ENCODE data around the gene KRTAP22-2.

DNA sequence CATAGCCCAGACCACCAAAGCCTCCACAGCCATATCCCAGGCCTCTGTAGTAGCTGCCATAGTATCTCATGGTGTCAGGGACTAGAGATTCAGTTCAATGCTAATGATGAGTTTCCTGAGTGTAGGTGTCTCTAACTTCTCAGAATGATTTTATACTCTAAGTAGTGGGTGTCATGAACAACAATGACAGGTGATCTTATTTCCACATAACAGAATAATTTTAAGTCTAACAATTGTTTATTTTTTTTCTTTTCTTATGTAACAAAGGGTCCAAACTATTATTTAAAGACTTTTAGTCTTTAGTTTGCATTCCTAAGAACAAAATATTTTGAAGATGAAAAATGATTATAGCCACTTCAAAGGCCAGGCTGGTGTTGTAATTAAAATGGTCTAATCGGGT lies 48.4 kb downstream of the KRTAP22-2 start, which contains the start of gene KRTAP19-6:
- TF ChIP-seq, protein P1, sequence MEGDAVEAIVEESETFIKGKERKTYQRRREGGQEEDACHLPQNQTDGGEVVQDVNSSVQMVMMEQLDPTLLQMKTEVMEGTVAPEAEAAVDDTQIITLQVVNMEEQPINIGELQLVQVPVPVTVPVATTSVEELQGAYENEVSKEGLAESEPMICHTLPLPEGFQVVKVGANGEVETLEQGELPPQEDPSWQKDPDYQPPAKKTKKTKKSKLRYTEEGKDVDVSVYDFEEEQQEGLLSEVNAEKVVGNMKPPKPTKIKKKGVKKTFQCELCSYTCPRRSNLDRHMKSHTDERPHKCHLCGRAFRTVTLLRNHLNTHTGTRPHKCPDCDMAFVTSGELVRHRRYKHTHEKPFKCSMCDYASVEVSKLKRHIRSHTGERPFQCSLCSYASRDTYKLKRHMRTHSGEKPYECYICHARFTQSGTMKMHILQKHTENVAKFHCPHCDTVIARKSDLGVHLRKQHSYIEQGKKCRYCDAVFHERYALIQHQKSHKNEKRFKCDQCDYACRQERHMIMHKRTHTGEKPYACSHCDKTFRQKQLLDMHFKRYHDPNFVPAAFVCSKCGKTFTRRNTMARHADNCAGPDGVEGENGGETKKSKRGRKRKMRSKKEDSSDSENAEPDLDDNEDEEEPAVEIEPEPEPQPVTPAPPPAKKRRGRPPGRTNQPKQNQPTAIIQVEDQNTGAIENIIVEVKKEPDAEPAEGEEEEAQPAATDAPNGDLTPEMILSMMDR (IDR thresholded peaks at IDR 0.05): no peak
- no peak for TF ChIP-seq EZH2 (IDR thresholded peaks at IDR 0.05)

Data from neural progenitor cell (in vitro differentiated cells).